ENCODE results near the gene EXOC8. TPM values are rescaled to one million over a fixed set of nuclear protein-coding genes. Genes with fewer than 3 reads are reported as not detected.

Gene EXOC8
- total and polyA plus RNA-seq, 2 of the 8 experiments (the other 6 are each of a cell fraction or from before 2014, with no cell fraction given), result 2.0 to 9.8 TPM

DNA sequence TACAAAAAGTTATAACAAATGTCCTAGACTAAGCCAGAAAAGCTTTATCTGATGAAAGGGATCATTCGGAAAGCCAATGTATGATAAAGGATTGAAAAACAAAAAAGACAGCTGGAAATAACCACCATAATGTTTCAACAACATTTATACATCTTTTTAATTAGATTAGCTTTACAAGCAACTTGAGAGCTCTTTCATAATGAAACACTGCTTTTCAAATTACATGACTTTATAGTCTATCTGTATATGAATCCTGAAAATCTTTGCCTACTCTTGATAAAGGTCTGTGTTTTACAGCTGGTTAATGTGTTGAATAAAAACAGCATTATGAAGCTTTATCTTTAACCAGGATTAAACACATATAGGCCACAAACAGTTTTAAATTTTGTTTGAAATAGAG lies 26.0 kb upstream of the EXOC8 start:
- H3K79me1 ChIP-seq (ENCODE audit: low read depth, low read length), result no peaks in the 10 kb centered on the region
- H3K14ac ChIP-seq (ENCODE audit: insufficient read length), result no peak overlapping the region
- no peaks in the 10 kb centered on the region for H3K79me2 ChIP-seq (ENCODE audit: control insufficient read depth in 1 of 2, insufficient read depth in 2 of 2, low read length in 2 of 2)
- no peak overlapping the region for H2BK5ac ChIP-seq (ENCODE audit: low read depth, low read length)
- WGBS, 2 experiments (ENCODE audit: extremely low coverage in 1 of 2, insufficient coverage in 1 of 2, insufficient read length in 1 of 2, insufficient replicate concordance in 2 of 2, low coverage in 1 of 2, low lambda C conversion rate in 2 of 2, missing lambda C conversion rate in 1 of 2), result 86% methylated on average over 1 of the region's 1 CpG; no CpG with 5 or more reads in 1 of the 2 experiments
- no peak overlapping the region for H3K9ac ChIP-seq (replicated peaks in 1 of 4; ENCODE audit: extremely low read depth in 1 of 4, low read depth in 3 of 4, low read length in 3 of 4)
- no peaks in the 10 kb centered on the region for H3K9me3 ChIP-seq (ENCODE audit: insufficient read depth in 2 of 2, low read depth in 1 of 2, low read length in 1 of 2)
- no peaks in the 10 kb centered on the region for H3K36me3 ChIP-seq (ENCODE audit: control insufficient read depth in 2 of 4, insufficient read depth in 4 of 4, low read length in 3 of 4)
- no peak overlapping the region for H4K8ac ChIP-seq (ENCODE audit: extremely low read depth, insufficient read depth, low read length)
- no peak overlapping the region for H3K23ac ChIP-seq (ENCODE audit: insufficient read length)
- DNase-seq (ENCODE audit: low read depth in 1 of 2, low spot score in 2 of 2) (no peak), FAIRE-seq (no peak)
- no peak overlapping the region for H3K18ac ChIP-seq (ENCODE audit: extremely low read depth, low read length)
- POLR2A ChIA-PET (ENCODE audit: partially characterized antibody), result interaction anchor here (0.8 kb wide), 1 partner anchor 9 kb away, joined by 3 read pairs; no protein-coding TSS in a partner anchor
- no peak overlapping the region for H3K27ac ChIP-seq (ENCODE audit: low read depth, low read length)
- H2BK20ac ChIP-seq (ENCODE audit: low read length), result no peak overlapping the region
- no peaks in the 10 kb centered on the region for H3K4me1 ChIP-seq (replicated peaks in 1 of 4; ENCODE audit: control insufficient read depth in 3 of 4, insufficient read depth in 4 of 4, low read length in 3 of 4)
- no peak overlapping the region for H3K4me2 ChIP-seq (ENCODE audit: insufficient read depth in 1 of 2, low read depth in 2 of 2, low read length in 2 of 2)
- TF ChIP-seq GTF2F1 (IDR thresholded peaks at IDR 0.05; ENCODE audit: borderline replicate concordance, low read depth, low read length) (no peak), RAD21 (IDR thresholded peaks at IDR 0.05 in 1 of 2, conservative IDR thresholded peaks at IDR 0.05 in 1 of 2; ENCODE audit: low read depth in 2 of 2, low read length in 2 of 2) (no peak), SAP30 (IDR thresholded peaks at IDR 0.05; ENCODE audit: insufficient read depth, insufficient replicate concordance, low read length) (no peak)
- H4K91ac ChIP-seq (replicated peaks; ENCODE audit: insufficient read length, low read length), result no peak overlapping the region
- H4K20me1 ChIP-seq (replicated peaks in 1 of 2; ENCODE audit: control insufficient read depth in 1 of 2, insufficient read depth in 2 of 2, low read length in 2 of 2), result no peaks in the 10 kb centered on the region
- H3K4ac ChIP-seq (replicated peaks; ENCODE audit: insufficient read length, low read depth, low read length), result no peak overlapping the region
- H2BK15ac ChIP-seq (ENCODE audit: low read length), result no peak overlapping the region
- H3K56ac ChIP-seq (replicated peaks; ENCODE audit: insufficient read length, low read depth, low read length), result no peak overlapping the region
- H3K27me3 ChIP-seq (replicated peaks in 1 of 4; ENCODE audit: control insufficient read depth in 3 of 4, extremely low read depth in 1 of 4, insufficient read depth in 3 of 4, low read length in 3 of 4), result no peaks in the 10 kb centered on the region
- no peak overlapping the region for H3K4me3 ChIP-seq (ENCODE audit: extremely low read depth in 1 of 4, insufficient read depth in 2 of 4, low read depth in 3 of 4, low read length in 4 of 4)
- no peak overlapping the region for H2AFZ ChIP-seq (ENCODE audit: low read length)
- H2AK5ac ChIP-seq (ENCODE audit: low read depth, low read length), result no peak overlapping the region
- H3K23me2 ChIP-seq (ENCODE audit: low read depth, low read length), result no peaks in the 10 kb centered on the region
- H4K5ac ChIP-seq (ENCODE audit: insufficient read length, low read depth, low read length), result no peak overlapping the region
- H2BK120ac ChIP-seq (replicated peaks; ENCODE audit: low read depth, low read length), result no peak overlapping the region
- H2BK12ac ChIP-seq (ENCODE audit: low read depth, low read length), result no peak overlapping the region
- CTCF ChIA-PET (ENCODE audit: partially characterized antibody), result interaction anchor here (0.6 to 1.9 kb wide), 5 partner anchors 51 to 243 kb away, joined by 3 to 10 read pairs (median 3); no protein-coding TSS in a partner anchor
